CD4-positive, CD25-positive, alpha-beta regulatory T cell (primary cell): ENCODE data around the gene ZNF92. TPM values are rescaled to one million over a fixed set of nuclear protein-coding genes. Genes with fewer than 3 reads are reported as not detected.
"Not testable (repeated sequence)": the region's sequence is repeated elsewhere in the genome, so short reads cannot be mapped to it uniquely, and the experiment has no call there.

Source experiments
- ATAC-seq, 2 donors: fragments of 150-1000 bp; cut with Tn5 transposase; one replicate each; pipeline ENCODE4 v1.10.0; 2021; ENCODE audit warnings: low read depth in 2 of 2, moderate number of reproducible peaks in 2 of 2, moderate library complexity in 1 of 2
- DNase-seq, 3 donors: peaks; one replicate each; pipeline versions ENCODE4 v3.0.0 to v3.0.0-alpha.2; 2012 to 2022; ENCODE audit warnings: mixed read lengths in 1 of 3
- H3K27ac ChIP-seq: one replicate; pipeline ENCODE4 v1.7.0; 2013; ENCODE audit warnings: mild to moderate bottlenecking, low read length; ENCODE audit not compliant: insufficient read depth, poor library complexity, severe bottlenecking
- H3K27me3 ChIP-seq: one replicate; pipeline ENCODE4 v1.7.0; 2013; ENCODE audit warnings: low read length; ENCODE audit not compliant: control insufficient read depth, insufficient read depth
- H3K36me3 ChIP-seq: one replicate; pipeline ENCODE4 v1.7.0; 2013; ENCODE audit warnings: mild to moderate bottlenecking, low read length, moderate library complexity; ENCODE audit not compliant: control insufficient read depth, insufficient read depth
- H3K4me1 ChIP-seq: 2 replicates; pipeline ENCODE4 v1.7.0; 2013; ENCODE audit warnings: mild to moderate bottlenecking, low read length; ENCODE audit not compliant: insufficient read depth, control insufficient read depth, poor library complexity, severe bottlenecking
- H3K4me3 ChIP-seq: one replicate; pipeline ENCODE4 v1.7.0; 2013; ENCODE audit warnings: low read depth, mild to moderate bottlenecking, low read length, moderate library complexity
- H3K9me3 ChIP-seq, 2 experiments: 1 replicate in 1 of 2; 2 replicates in 1 of 2; pipeline ENCODE4 v1.7.0; 2013; ENCODE audit warnings: low read length in 2 of 2, mild to moderate bottlenecking in 1 of 2, moderate library complexity in 1 of 2; ENCODE audit not compliant: control insufficient read depth in 2 of 2
- H3K27ac Mint-ChIP-seq, 3 donors: one replicate each; pipeline ENCODE4 v1.8.0; 2020 to 2022; ENCODE audit warnings: mild to moderate bottlenecking in 3 of 3, mixed read lengths in 3 of 3, moderate library complexity in 2 of 3
- H3K27me3 Mint-ChIP-seq: one replicate; pipeline ENCODE4 v1.8.0; 2022; ENCODE audit warnings: mild to moderate bottlenecking, mixed read lengths
- H3K36me3 Mint-ChIP-seq: one replicate; pipeline ENCODE4 v1.8.0; 2020; ENCODE audit warnings: mixed read lengths
- H3K4me1 Mint-ChIP-seq, 4 donors: one replicate each; pipeline ENCODE4 v1.8.0; 2020 to 2022; ENCODE audit warnings: mixed read lengths in 4 of 4, mild to moderate bottlenecking in 1 of 4
- H3K4me3 Mint-ChIP-seq, 4 donors: one replicate each; pipeline ENCODE4 v1.8.0; 2020 to 2022; ENCODE audit warnings: mild to moderate bottlenecking in 4 of 4, mixed read lengths in 4 of 4, moderate library complexity in 3 of 4
- H3K9me3 Mint-ChIP-seq, 7 donors: one replicate each; pipeline ENCODE4 v1.8.0; 2020 to 2022; ENCODE audit warnings: mixed read lengths in 7 of 7, mild to moderate bottlenecking in 3 of 7, moderate library complexity in 2 of 7
- polyA plus RNA-seq, 4 donors: library from polyadenylated mRNA; unstranded; fragments of 300-500 nt; fragmentation: Illumina TruSeq; gene quantifications; one replicate each; pipeline ENCODE4 v1.2.3, GENCODE V29; 2021
- total RNA-seq: library from RNA; stranded (reverse); gene quantifications from one replicate; pipeline ENCODE4 v1.2.3, GENCODE V29; 2022

The ZNF92 gene
- total RNA-seq: 30.9 TPM
- polyA plus RNA-seq: 10 to 100 TPM; 14.2 to 25.8 (median 20.5) TPM

DNA sequence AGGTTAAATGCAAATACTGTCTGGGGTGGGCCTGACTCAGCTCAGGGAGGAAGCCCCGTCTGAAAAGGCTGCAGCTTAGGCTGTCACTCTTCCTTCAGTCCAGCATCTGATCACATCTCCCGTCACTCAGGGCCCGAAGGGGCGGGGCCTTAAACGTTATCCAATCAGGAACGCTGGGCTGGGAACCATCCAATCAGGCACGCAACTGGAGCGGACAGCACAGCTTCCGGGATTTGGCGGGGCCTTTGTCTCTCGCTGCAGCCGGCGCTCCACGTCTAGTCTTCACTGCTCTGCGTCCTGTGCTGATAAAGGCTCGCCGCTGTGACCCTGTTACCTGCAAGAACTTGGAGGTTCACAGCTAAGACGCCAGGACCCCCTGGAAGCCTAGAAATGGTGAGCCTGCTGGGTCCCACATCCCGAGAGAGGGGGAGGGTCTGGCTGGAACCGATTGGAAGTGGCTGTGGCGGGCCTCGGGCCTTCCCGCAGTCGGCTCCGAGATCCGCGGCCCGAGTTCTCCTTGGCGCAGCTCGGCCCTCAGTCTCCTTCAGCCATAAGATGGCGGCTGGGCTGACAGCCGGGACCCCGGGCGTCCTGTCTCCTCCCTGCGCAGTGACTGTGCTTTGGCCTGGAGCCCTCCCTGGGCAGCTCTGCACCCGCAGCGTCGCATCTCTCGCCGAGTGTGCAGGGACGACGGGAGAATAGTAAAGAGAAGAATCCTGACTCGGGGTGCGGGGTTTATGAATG lies at the start of gene ZNF92:
Gene ZNF92, plus strand, starts transcription at position 248 of the 744 bp plus-strand sequence. Its CDS starts 143 bp downstream, at position 391.
- no peaks in the 10 kb centered on the region for H3K27me3 ChIP-seq
- H3K4me1 ChIP-seq: peaks cover 32% of the 10 kb centered on the region
- H3K4me3 ChIP-seq: peak within 1 kb of the TSS; percentile 96
- peak within 1 kb of the TSS; percentile 83 for H3K27ac ChIP-seq
- H3K36me3 ChIP-seq: peaks cover 12% of the 10 kb centered on the region
- H3K4me3 Mint-ChIP-seq: peak within 1 kb of the TSS; percentile 79 to 99 (median 97)
- peaks cover 0 to 3% (median 0%) of the 10 kb centered on the region in 7 donors for H3K9me3 Mint-ChIP-seq
- peak; percentile 99 for ATAC-seq
- H3K9me3 ChIP-seq: no peaks in the 10 kb centered on the region
- peak; percentile 91 to 99 (median 95) for DNase-seq
- H3K4me1 Mint-ChIP-seq: peaks cover 5 to 61% (median 40%) of the 10 kb centered on the region in 4 donors
- peak within 1 kb of the TSS; percentile 96 to 97 (median 96) for H3K27ac Mint-ChIP-seq
- H3K36me3 Mint-ChIP-seq: peaks cover 22% of the 10 kb centered on the region
- H3K27me3 Mint-ChIP-seq: no peaks in the 10 kb centered on the region

- Histone ChIP-seq H3K4me3 (no peak overlapping the region), H3K27ac (no peak overlapping the region), H3K9me3 (no peaks in the 10 kb centered on the region), H3K36me3 (no peaks in the 10 kb centered on the region), H3K4me1 (no peaks in the 10 kb centered on the region), H3K27me3 (no peaks in the 10 kb centered on the region)
- peak in 1 of 3 donors; percentile 12 for DNase-seq
- Mint-ChIP-seq H3K4me1 (peaks cover 0 to 4% (median 0%) of the 10 kb centered on the region in 4 donors), H3K9me3 (no peaks in the 10 kb centered on the region), H3K4me3 (no peak overlapping the region), H3K27ac (peak overlapping the region in 1 of 3 donors; percentile 25), H3K36me3 (no peaks in the 10 kb centered on the region), H3K27me3 (peaks cover 8% of the 10 kb centered on the region)
- no peak for ATAC-seq
Observed at GRCh38 chr7:65325793-65326432, 47.7 kb upstream of the ZNF92 start.

GRCh38 chr7:65338346-65338745 lies 35.3 kb upstream of the ZNF92 start:
- peaks cover 3% of the 10 kb centered on the region for H3K27me3 ChIP-seq
- H3K4me3 ChIP-seq: no peak overlapping the region
- Mint-ChIP-seq H3K36me3 (no peaks in the 10 kb centered on the region), H3K27ac (no peak overlapping the region), H3K9me3 (peaks cover 0 to 3% (median 0%) of the 10 kb centered on the region in 7 donors), H3K4me1 (no peaks in the 10 kb centered on the region), H3K27me3 (peaks cover 11% of the 10 kb centered on the region), H3K4me3 (no peak overlapping the region)
- no peak for DNase-seq
- H3K36me3 ChIP-seq: no peaks in the 10 kb centered on the region
- H3K9me3 ChIP-seq: no peaks in the 10 kb centered on the region
- no peak overlapping the region for H3K27ac ChIP-seq
- H3K4me1 ChIP-seq: no peaks in the 10 kb centered on the region
- ATAC-seq: no peak

DNA sequence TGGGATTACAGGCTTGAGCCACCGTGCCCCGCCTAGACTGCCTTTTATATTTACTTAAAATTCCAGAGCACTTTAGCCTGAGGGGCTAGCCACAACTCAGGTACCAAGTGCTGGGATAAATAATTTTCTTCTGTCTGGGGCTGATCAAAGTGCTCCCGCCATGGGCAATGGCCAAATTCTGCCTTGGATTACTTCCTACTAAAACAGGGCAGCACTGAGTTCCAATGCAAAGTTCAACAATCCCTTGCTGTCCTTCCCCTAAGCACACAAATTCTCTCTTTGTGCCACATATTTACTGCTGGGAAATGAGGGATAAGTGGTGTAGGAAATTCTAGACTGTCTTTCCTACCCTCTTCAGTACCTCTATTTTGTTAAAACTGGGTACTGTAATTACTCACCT lies 34.4 kb upstream of the ZNF92 start:
- H3K9me3 Mint-ChIP-seq: peaks cover 0 to 3% (median 0%) of the 10 kb centered on the region in 7 donors
- Histone ChIP-seq H3K27me3 (peaks cover 3% of the 10 kb centered on the region), H3K27ac (no peak overlapping the region), H3K9me3 (no peaks in the 10 kb centered on the region), H3K4me3 (no peak overlapping the region), H3K36me3 (no peaks in the 10 kb centered on the region), H3K4me1 (no peaks in the 10 kb centered on the region)
- H3K4me1 Mint-ChIP-seq: no peaks in the 10 kb centered on the region
- DNase-seq (no peak), ATAC-seq (no peak)
- no peak overlapping the region for H3K4me3 Mint-ChIP-seq
- no peaks in the 10 kb centered on the region for H3K36me3 Mint-ChIP-seq
- no peak overlapping the region for H3K27ac Mint-ChIP-seq
- H3K27me3 Mint-ChIP-seq: peaks cover 11% of the 10 kb centered on the region

DNA sequence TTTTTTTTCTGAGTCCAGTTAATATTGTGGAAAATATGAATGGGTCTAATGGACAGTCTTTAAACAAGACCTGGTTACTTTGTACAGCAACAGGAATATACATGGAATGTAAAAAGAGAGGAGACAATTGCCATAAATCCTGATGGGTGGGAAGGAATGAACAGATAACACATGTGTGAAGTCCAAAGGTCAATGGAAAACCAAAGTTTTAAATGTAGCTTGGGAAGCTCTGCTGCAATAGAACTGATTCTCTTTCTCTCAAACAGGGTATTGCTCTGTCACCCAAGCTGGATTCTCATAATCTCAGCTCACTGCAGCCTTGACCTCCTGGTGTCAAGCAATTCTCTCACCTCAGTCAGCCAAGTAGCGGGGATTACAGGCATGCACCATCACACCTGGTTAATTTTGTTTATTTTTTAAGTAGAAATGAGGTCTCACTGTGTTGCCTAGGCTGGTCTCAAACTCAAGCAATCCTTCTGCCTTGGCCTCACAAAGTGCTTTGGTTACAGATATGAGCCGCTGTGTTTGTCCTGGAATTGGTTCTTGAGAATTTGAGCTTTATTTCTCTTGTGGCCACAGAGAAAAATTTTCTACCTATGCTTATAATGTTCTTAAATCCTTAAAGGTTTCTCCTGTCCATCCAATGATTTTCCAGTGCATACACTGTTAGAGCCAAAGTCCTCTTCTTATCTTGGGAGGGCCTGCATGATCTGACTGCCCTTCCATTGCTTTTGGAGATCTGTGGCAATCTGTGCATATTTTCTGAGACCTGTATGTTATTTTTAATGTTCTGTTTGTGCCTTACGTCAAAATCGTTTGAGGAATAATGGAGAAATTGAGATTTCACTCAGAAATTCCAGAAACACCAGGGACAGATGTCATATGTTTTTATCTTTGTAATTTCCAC lies 30.7 kb upstream of the ZNF92 start:
- Mint-ChIP-seq H3K27me3 (peaks cover 25% of the 10 kb centered on the region), H3K36me3 (no peaks in the 10 kb centered on the region), H3K9me3 (peaks cover 0 to 4% (median 1%) of the 10 kb centered on the region in 7 donors), H3K4me3 (no peak overlapping the region), H3K27ac (no peak overlapping the region), H3K4me1 (no peaks in the 10 kb centered on the region)
- Histone ChIP-seq H3K4me1 (no peaks in the 10 kb centered on the region), H3K27ac (no peak overlapping the region), H3K36me3 (no peaks in the 10 kb centered on the region), H3K27me3 (peaks cover 3% of the 10 kb centered on the region), H3K9me3 (no peaks in the 10 kb centered on the region), H3K4me3 (no peak overlapping the region)
- DNase-seq (no peak), ATAC-seq (no peak)

DNA sequence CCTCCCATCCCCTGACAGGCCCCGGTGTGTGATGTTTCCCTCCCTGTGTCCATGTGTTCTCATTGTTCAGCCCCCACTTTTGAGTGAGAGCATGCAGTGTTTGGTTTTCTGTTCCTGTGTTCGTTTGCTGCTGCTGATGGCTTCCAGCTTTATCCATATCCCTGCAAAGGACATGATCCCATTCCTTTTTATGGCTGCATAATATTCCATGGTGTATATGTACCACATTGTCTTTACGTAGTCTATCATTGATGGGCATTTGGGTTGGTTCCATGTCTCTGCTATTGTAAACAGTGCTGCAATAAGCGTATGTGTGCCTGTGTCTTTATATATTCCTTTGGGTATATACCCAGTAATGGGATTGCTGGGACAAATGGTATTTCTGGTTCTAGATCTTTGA lies 29.1 kb upstream of the ZNF92 start:
- not testable (repeated sequence) for H3K36me3 ChIP-seq, H3K27me3 ChIP-seq, H3K36me3 Mint-ChIP-seq, H3K9me3 Mint-ChIP-seq, DNase-seq, ATAC-seq, H3K4me3 Mint-ChIP-seq, H3K4me3 ChIP-seq, H3K4me1 ChIP-seq, H3K27ac Mint-ChIP-seq, H3K4me1 Mint-ChIP-seq, H3K9me3 ChIP-seq, H3K27ac ChIP-seq
- peaks cover 25% of the 10 kb centered on the region for H3K27me3 Mint-ChIP-seq

DNA sequence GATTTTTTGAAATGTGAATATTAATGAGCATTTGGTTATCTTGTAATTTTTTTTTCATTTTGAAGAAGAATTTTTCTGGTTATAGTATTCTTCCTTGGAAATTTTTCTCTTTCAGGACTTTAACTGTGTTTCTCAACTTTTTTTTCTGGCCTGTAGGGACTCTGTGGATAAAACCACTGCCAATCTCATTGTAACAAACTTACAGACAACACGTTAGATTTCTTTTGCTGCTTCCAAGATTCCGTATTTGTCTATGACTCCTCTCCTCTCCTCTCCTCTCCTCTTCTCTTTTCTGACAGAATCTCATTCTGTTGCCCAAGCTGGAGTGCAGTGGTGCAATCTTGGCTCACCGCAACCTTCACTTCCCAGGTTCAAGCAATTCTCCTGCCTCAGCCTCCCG lies 19.4 kb upstream of the ZNF92 start:
- no peak overlapping the region for H3K27ac Mint-ChIP-seq
- no peaks in the 10 kb centered on the region for H3K4me1 Mint-ChIP-seq
- no peak for DNase-seq
- H3K27me3 ChIP-seq: no peaks in the 10 kb centered on the region
- peaks cover 0 to 1% (median 0%) of the 10 kb centered on the region in 7 donors for H3K9me3 Mint-ChIP-seq
- no peaks in the 10 kb centered on the region for H3K4me1 ChIP-seq
- no peak overlapping the region for H3K4me3 Mint-ChIP-seq
- peaks cover 20% of the 10 kb centered on the region for H3K27me3 Mint-ChIP-seq
- no peaks in the 10 kb centered on the region for H3K9me3 ChIP-seq
- no peak overlapping the region for H3K27ac ChIP-seq
- H3K36me3 Mint-ChIP-seq: no peaks in the 10 kb centered on the region
- H3K4me3 ChIP-seq: no peak overlapping the region
- no peak for ATAC-seq
- no peaks in the 10 kb centered on the region for H3K36me3 ChIP-seq
